Epithelial cell of proximal tubule (primary cell): ENCODE data around the gene INTS11. TPM values are rescaled to one million over a fixed set of nuclear protein-coding genes. Genes with fewer than 3 reads are reported as not detected.

Experiments used
- DNase-seq: peaks from one replicate; pipeline ENCODE4 v3.0.0-alpha.2; 2011; ENCODE audit warnings: low read depth
- H3K4me3 ChIP-seq: 2 replicates; pipeline ENCODE4 v1.5.1; 2011; ENCODE audit warnings: low read depth, mild to moderate bottlenecking, low read length
- CTCF ChIP-seq: conservative IDR thresholded peaks from 2 replicates; pipeline ENCODE4 v1.5.1; 2012; ENCODE audit warnings: low read depth, mild to moderate bottlenecking, low read length
- total RNA-seq: library from RNA; depleted of rRNA; stranded (reverse); fragments of >200 nt; gene quantifications from 2 replicates; pipeline ENCODE4 v1.2.3, GENCODE V29; 2015

The INTS11 gene
- total RNA-seq, 1 donor from 2014 or later, result 58.7 TPM

DNA sequence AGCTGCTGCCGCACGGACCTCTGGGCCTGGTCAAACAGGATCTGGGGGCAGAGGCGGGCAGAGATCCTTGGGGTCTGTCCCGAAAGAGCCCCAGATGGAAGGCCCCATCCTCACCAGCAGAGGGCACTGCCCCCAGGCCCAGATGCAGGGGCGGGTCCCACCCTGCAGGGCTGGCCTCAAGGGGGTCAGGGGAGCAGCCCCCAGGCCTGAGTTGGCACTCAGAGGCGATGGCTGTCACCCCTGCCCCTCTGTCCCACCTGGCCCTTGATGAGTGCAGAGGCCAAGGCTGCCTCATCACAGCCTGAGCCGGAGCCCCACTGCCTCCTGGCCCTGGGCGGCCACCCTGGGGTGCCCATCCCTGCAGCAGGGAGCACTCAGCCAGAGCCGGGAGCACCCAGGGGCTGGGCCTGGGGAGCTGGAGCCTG is 22.4 kb downstream of the INTS11 start:
- no peak overlapping the region for H3K4me3 ChIP-seq
- DNase-seq, result no peak
- peak; percentile 58 for TF ChIP-seq CTCF

DNA sequence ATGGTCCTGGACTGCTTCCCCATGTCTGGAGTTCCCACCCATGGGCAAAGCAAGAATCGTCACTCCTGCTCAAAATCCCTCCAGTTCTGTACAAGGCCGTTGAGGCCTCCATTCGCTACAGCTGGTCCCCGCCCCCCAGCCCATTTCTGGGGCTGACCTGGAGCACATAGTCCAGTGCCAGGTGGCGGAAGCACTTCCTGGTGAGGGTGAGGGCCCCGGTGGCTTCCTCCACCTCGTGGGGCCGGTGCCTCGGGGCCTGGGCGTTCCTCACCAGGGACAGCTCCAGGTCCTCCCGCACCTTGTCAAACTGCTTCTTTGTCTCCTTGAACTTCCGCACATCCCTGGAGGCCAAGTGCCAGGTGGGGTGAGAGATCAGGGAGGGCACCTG is 24.1 kb downstream of the INTS11 start:
- TF ChIP-seq CTCF, result peak; percentile 5
- no peak overlapping the region for H3K4me3 ChIP-seq
- DNase-seq, result no peak

DNA sequence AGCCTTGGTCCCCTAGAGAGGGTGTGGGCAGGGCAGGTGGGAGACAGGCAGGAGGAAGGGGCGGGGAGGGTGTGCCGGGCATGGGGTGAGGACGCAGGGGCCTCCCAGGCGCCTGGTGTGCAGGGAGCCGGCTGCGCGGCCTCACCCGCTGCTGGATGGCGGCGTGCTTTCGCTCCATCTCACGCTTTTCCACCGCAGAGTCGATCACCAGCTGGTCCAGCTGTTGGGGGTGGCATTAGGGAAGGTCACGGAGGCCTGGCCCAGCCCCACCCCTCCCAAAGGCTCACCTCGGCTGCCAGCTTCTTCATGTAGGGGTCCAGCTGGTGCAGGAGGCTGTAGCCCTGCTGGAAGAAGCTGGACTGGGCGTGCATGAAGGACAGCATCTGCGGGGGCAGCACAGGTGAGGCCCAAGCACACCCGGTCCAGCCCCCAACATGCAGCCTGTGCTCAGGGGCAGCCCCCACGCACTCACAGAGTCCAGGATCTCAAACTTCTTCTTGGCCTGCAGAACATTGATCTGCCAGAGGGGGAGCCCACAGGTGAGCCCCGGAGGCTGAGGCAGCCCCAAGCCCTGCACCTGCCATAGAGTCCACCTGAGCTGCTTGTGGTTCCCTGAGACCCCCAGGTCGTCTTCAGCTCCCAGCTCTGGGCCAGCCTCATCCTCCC is 24.6 kb downstream of the INTS11 start:
- DNase-seq, result no peak
- H3K4me3 ChIP-seq, result no peak overlapping the region
- peak; percentile 38 for TF ChIP-seq CTCF

DNA sequence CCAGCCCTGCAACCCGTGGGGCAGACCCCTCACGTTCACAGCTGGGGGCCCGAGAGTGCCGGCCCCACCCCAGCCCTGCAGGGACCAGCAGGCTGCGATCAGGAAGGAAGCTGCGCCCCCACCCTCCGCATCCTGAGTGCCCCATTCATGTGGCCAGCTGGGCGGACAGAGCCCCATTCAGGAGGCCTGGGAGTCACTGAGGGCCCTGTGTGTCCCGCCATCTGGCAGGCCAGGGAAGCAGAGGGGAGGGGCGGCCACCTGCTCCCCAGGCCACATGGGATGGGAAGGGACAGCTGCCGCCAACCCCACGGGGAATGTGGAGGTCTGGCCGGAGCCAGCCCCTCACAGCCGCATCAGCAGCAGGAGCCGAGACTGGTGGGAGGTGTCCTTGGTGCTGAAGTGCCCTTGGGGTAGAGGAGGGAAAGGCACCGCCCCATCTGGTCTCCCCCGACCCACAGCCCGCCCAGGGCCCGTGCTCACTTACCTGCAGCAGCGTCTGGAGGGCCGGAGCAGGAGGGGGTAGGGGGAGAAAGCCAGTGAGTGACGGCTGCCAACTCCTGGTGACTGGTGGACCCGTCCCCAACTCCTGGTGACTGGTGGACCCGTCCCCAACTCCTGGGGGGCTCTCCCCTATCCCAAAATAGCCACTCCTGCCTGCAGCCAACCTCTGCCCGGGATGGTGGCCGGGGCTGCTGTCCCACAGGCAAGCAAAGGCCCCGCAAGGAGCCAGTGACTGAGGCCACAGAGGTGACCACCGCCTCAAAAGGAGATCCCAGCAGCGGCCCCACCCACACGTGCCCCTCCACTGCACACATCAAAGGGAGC is 25.4 kb downstream of the INTS11 start:
- DNase-seq, result no peak
- TF ChIP-seq CTCF, result no peak

DNA sequence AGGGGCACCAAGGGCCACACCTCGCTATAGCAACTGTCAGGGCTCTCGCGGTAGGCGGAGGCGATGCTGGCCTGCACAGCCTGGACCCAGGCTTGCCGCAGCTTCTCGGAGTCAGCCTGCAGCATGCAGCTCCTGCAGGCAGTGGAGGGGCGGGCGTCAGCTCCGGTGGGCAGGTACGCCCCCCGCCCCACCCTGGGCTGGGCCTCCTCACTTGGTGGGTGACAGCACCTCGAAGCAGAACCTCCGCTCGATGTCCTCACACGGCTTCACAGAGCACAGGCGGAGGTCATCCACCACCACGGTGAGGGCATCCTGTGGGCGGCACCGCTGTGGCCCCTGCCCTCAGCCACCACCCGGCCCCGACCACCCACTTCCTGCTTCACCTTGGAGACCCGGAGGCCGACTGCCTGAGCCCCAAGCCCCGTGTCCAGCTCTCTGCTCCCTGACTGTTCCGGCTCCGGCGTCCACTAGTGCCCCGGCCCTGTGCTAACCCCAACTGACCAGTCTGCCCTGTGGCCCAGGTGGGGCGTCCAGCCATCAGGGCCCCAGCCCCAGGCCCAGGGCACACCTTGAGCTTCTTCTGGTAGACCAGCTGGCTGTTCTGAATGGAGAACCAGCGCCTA is 26.5 kb downstream of the INTS11 start:
- H3K4me3 ChIP-seq, result no peak overlapping the region
- TF ChIP-seq CTCF, result no peak
- no peak for DNase-seq

More for the DNA sequence above, 25.4 kb downstream of the INTS11 start:
- no peak overlapping the region for H3K4me3 ChIP-seq

- no peak for TF ChIP-seq CTCF
- no peak overlapping the region for H3K4me3 ChIP-seq
- no peak for DNase-seq
Measured at GRCh38 chr1:1296070-1297061, 28.1 kb downstream of the INTS11 start.
